Nephron progenitor cell (in vitro differentiated cells): Measurements from ENCODE around the gene TRIO.

ENCODE experiments used
- DNase-seq: peaks from one replicate; pipeline ENCODE4 v3.0.0; 2021
- H3K27ac Mint-ChIP-seq: 2 replicates; pipeline ENCODE4 v1.8.0; 2021; ENCODE audit warnings: mild to moderate bottlenecking, moderate library complexity, mixed read lengths
- H3K27me3 Mint-ChIP-seq: 2 replicates; pipeline ENCODE4 v1.8.0; 2021; ENCODE audit warnings: mild to moderate bottlenecking, low read depth, mixed read lengths; ENCODE audit not compliant: poor library complexity
- H3K36me3 Mint-ChIP-seq: 2 replicates; pipeline ENCODE4 v1.8.0; 2021; ENCODE audit warnings: low read depth, mixed read lengths
- H3K4me1 Mint-ChIP-seq: 2 replicates; pipeline ENCODE4 v1.8.0; 2021; ENCODE audit warnings: mixed read lengths
- H3K4me3 Mint-ChIP-seq: 2 replicates; pipeline ENCODE4 v1.8.0; 2021; ENCODE audit warnings: mild to moderate bottlenecking, moderate library complexity, mixed read lengths
- H3K9me3 Mint-ChIP-seq: 2 replicates; pipeline ENCODE4 v1.8.0; 2021; ENCODE audit warnings: mild to moderate bottlenecking, moderate library complexity, mixed read lengths
- TF ChIP-seq, protein P1 (sequence below): fragments of 200-600 bp; sonication (generic); IDR thresholded peaks from 2 replicates; pipeline ENCODE4 v1.5.0; 2021; ENCODE audit warnings: antibody characterized with exemption

TRIO gene

DNA sequence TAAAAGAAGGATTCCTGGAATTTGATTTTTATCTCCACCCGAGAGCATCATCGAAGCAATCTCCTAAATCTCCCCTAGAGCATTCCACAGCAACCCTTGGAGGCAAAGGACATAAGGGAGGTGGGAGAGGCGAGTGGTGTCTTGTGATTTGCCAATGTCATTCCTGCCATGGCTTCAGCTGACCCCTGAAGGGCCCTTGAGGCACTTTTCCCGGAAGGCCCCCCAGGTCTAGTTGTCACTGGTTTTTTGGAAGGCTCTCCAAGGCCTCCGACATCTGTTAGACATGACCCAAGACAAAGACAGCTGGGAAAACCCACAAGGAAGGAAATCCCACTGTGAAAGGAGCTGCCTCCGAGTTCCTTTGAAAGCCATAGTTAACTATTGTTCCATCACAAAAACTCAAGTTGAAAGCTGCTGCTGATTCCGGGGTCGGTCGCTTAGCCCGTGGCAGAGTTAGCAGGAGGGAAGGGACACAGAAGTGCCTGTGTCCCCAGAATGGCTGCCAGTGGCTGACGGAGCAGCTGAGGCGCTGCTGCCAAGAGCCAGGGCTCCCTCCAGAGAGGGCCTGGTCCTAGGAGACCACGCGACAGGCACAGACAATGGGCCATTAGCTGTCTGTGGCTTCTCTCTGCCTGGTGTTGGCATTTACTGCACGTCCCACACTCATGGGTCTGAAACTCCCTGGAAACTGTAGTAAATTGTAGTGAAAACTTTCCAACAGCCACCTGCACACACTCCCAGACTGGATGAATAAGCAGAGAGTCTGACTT lies 24.4 kb upstream of the TRIO start:
- no peak for DNase-seq
- TF ChIP-seq, protein P1, sequence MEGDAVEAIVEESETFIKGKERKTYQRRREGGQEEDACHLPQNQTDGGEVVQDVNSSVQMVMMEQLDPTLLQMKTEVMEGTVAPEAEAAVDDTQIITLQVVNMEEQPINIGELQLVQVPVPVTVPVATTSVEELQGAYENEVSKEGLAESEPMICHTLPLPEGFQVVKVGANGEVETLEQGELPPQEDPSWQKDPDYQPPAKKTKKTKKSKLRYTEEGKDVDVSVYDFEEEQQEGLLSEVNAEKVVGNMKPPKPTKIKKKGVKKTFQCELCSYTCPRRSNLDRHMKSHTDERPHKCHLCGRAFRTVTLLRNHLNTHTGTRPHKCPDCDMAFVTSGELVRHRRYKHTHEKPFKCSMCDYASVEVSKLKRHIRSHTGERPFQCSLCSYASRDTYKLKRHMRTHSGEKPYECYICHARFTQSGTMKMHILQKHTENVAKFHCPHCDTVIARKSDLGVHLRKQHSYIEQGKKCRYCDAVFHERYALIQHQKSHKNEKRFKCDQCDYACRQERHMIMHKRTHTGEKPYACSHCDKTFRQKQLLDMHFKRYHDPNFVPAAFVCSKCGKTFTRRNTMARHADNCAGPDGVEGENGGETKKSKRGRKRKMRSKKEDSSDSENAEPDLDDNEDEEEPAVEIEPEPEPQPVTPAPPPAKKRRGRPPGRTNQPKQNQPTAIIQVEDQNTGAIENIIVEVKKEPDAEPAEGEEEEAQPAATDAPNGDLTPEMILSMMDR = no peak
- no peaks in the 10 kb centered on the region for H3K9me3 Mint-ChIP-seq
- H3K4me3 Mint-ChIP-seq = no peak overlapping the region
- no peak overlapping the region for H3K27ac Mint-ChIP-seq
- peaks cover 29% of the 10 kb centered on the region for H3K4me1 Mint-ChIP-seq
- no peaks in the 10 kb centered on the region for H3K27me3 Mint-ChIP-seq
- no peaks in the 10 kb centered on the region for H3K36me3 Mint-ChIP-seq

DNA sequence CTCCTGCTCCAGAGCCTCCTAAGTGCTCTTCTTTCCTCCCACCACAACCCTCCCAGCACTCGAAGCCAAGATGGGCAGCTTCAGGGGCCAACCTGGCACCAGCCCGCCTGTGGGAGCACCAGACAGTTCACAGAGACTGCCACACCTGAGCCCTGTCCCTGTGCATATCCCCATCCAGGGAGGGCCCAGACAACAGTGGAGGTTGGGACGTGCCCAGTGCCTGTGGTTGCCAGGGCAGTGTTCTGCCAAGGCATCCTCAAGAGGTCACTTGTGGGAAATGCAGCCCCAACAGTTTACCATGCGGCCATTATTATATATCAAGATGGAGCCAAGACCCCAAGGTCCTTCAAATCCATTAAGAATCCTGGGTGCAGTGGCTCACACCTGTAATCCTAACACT lies 23.0 kb upstream of the TRIO start:
- Mint-ChIP-seq H3K9me3 (no peaks in the 10 kb centered on the region), H3K27ac (no peak overlapping the region), H3K27me3 (peaks cover 3% of the 10 kb centered on the region), H3K4me3 (no peak overlapping the region), H3K36me3 (no peaks in the 10 kb centered on the region), H3K4me1 (peaks cover 31% of the 10 kb centered on the region)
- no peak for DNase-seq
- TF ChIP-seq, protein P1 = no peak

DNA sequence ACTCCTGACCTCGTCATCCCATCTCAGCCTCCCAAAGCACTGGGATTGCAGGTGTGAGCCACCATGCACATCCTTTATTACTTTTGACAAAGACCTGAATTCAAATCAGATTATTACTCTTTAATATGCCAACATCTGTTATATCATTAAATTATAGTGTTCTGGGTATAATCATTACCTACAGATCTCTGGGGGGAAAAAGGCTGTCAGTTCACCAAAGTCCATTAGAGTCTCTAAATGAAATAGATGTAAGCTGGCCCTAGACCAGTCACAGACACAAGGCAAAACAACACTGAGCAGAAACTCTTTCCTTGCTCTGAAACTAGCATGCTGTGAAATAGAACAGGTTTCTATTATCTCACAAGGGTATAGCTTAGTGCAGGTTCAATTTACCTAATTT lies 21.6 kb upstream of the TRIO start:
- H3K27ac Mint-ChIP-seq = no peak overlapping the region
- H3K36me3 Mint-ChIP-seq = no peaks in the 10 kb centered on the region
- H3K4me3 Mint-ChIP-seq = no peak overlapping the region

DNA sequence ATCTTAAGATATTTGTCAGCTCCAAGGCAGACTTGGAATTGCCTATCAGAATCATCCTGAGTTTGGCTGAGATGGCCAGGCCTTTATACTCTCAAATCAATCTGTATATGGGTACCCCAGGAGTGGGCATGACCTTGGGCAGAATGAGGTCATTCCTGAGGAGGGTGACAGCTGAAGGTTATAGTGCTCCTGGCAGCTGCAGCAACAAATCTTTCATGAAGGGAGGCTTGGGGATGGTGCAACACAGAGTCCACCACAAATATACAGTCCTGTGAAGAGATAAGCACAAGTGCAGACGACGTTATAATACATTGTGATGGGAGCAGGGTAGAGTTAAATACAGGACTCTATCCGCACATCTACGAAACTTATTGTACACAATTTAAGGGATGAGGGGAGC lies 21.1 kb upstream of the TRIO start:
- Mint-ChIP-seq H3K4me1 (peaks cover 33% of the 10 kb centered on the region), H3K4me3 (no peak overlapping the region), H3K27ac (peak overlapping the region; percentile 7), H3K36me3 (no peaks in the 10 kb centered on the region), H3K9me3 (no peaks in the 10 kb centered on the region), H3K27me3 (peaks cover 3% of the 10 kb centered on the region)
- TF ChIP-seq, protein P1 = no peak
- DNase-seq = no peak

More for the DNA sequence above, 21.6 kb upstream of the TRIO start:
- no peak for DNase-seq
- peaks cover 33% of the 10 kb centered on the region for H3K4me1 Mint-ChIP-seq
- TF ChIP-seq, protein P1 = no peak
- no peaks in the 10 kb centered on the region for H3K9me3 Mint-ChIP-seq
- peaks cover 3% of the 10 kb centered on the region for H3K27me3 Mint-ChIP-seq

DNA sequence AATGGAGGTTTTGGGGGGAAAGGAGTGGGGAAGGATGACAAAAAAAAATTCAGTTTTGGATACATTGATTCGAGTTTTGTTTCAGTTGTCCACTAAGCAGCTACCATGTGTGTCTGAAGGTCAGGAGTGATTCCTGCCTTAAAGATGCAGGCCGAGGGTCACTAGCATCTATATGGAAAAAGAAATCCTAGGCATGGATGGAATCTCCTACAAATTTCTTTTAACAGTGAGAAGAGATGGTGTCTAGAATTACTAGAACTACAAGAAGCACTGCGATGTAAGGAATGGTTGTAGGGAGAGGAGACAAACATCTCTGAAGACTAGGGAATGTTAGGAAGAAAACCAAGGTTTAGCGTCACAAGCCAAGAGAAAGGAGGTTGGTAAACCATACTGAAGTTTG lies 19.6 kb upstream of the TRIO start:
- Mint-ChIP-seq H3K4me1 (peaks cover 29% of the 10 kb centered on the region), H3K9me3 (no peaks in the 10 kb centered on the region), H3K27ac (no peak overlapping the region), H3K36me3 (no peaks in the 10 kb centered on the region), H3K27me3 (peaks cover 7% of the 10 kb centered on the region), H3K4me3 (no peak overlapping the region)
- no peak for DNase-seq
- TF ChIP-seq, protein P1 = no peak

DNA sequence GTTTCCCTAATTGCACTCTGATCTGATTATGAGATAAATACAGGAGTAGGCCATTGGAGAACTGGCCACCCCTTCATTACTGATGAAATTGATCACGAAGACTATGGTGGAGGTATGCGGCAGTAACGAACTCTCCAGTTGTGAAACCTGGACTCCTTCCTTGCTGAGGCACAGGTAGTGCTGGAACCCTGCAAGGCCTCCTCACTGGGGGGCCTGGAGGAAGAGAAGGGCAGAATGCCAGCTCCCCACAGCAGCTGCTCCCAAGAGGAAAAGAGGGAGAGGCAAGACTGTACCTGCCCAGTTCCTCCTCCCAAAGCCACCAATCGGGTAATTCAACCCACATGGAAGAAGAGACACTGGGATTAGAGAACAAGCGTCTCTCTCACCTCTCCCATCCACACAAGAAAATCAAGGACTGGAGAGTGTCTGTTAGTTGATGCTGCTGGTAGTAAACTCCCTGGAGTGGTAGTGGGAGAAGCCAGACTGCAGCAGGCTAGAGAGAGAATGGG lies 19.1 kb upstream of the TRIO start:
- H3K27ac Mint-ChIP-seq = peak overlapping the region; percentile 32
- H3K4me3 Mint-ChIP-seq = no peak overlapping the region
- no peaks in the 10 kb centered on the region for H3K36me3 Mint-ChIP-seq

More for the DNA sequence above, 19.1 kb upstream of the TRIO start:
- Mint-ChIP-seq H3K4me1 (peaks cover 24% of the 10 kb centered on the region), H3K9me3 (no peaks in the 10 kb centered on the region), H3K27me3 (peaks cover 7% of the 10 kb centered on the region)
- TF ChIP-seq, protein P1 = no peak
- no peak for DNase-seq
